NCI-H2171 treated with DMSO at 0.1 percent for 48 hours (cell line): ENCODE measurements around the gene GGTLC2.
A peak's percentile ranks its signal among the peaks of the same experiment; 100 is the strongest.
"Not testable (repeated sequence)": the region's sequence is repeated elsewhere in the genome, so short reads cannot be mapped to it uniquely, and the experiment has no call there.

Source experiments
- DNase-seq: peaks from one replicate; lab custom pipeline; 2025; lab: John Stamatoyannopoulos, UW

Gene GGTLC2

DNA sequence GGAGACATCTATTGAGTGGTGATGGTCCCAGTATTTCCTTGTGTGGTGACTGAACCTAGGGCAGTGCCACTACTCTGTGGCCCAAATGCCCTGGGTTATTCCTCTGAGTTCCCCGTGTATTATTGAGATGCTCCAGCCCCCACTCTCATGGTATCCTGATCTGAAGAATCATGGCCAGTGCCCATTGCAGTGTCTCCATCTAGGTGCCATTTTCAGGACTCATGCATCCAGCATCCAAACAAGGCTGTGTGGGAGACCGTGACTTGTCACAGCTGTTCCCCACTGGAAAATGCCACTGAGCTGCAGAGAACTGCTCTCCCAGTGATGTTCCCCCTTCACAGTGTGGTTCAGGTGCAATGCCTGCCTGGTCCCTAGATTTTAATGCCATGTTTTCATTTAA lies 24.7 kb downstream of the GGTLC2 start:
- DNase-seq, result no peak

DNA sequence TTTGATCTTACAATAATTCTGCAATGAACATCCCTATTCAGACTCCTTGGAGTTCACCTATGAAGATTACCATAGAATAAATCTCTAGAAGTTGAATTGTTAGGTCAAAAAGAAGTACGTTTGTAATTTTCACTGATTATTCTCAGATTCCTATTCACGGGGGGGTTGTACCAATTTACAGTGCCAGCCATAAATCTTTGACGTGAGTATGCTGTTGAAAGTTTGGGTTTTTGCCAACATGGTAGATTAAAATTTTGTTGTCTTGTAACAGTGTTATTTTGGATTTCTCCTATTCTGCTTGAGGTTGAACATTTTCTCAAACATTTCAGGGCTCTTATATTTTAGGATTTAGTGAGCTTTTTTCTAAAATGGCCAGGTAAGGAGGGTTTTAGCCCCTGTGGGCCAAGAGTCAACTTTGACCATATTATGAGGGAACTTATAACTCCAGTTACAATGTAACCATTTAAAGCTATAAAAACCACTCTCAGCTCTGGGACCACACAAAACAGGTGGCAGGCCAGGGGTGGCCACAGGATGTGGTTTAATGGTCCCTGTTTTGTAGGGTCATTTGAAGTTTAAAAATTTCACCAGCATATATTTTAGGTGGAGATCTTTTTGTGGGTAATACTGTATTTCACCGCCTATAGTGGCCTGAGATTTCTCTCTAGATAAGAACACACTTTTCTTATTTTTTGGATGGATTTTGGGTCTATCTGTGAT lies 25.8 kb downstream of the GGTLC2 start:
- no peak for DNase-seq

DNA sequence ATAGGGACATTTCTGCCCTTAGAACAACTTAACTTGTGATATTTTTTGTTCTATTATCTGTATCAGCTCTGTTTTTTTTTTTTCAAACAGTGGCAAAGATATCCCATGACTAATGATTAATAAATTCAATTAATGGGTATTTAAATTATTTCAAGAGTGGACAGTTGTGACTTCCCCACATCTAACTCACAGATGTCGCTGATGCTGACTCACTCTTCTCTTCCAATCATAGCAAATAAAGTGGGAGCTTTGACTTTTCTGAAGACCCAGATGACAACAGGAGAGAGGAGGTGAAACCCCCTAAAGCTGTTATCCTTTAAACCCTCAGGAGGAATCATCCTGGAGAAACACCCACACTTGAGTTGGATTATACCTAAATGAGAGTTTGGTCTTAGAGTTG lies 27.1 kb downstream of the GGTLC2 start:
- no peak for DNase-seq

DNA sequence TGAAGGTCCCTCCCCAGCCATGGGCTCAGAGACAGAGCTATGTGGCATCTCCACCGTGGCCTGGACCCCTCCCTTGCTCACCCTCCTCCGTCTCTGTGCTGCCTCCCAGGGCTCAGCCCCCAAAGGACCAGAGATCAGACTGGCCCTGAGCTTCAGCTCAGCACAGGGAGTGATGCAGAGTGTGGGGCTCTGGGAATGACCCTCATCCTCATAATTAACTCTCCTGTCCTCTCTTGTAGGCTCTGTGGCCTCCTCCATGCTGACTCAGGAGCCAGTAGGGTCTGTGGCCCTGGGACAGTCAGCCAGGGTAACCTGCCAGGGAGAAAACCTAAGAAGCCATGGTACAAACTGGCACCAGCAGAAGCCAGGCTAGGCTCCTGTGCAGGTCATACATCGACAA lies 28.7 kb downstream of the GGTLC2 start:
- no peak for DNase-seq

DNA sequence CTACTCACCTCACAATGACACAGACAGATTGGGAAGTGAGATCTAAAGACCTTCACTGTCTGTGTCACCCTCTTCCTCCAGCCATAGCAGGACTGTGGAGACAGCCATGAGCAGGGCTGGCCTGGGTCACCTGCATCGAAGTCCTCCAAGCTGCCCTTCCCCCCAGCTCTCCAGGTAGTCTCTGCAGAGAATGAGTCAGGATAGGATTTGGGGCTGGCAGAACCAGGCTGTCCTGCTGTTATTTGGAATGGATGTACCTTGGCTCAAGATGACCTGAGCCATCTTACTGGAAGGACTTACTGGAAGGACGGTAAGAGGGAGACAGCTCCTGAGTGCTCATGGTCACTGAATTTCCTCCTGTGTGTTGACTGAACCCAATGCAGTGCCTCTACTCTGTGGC lies 29.2 kb downstream of the GGTLC2 start:
- no peak for DNase-seq

DNA sequence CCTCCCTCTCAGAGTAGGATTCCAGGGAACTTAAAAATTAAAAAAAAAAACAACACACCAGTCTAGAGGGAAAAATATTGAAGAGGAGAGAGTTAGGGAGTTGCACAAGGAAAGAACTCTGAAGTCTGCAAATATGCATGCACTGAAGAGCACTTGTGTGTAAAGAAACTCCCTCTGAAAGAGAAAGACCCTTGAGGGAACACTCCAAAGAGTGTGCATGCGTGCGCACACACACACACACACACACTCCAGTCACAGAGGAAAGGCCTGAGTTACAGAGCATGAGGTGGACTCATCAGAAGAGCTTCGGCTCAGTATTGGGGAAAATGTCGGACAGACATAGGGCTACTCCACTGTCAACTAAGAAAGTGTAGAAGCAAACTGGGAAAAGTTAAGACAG lies 30.1 kb downstream of the GGTLC2 start:
- no peak for DNase-seq

DNA sequence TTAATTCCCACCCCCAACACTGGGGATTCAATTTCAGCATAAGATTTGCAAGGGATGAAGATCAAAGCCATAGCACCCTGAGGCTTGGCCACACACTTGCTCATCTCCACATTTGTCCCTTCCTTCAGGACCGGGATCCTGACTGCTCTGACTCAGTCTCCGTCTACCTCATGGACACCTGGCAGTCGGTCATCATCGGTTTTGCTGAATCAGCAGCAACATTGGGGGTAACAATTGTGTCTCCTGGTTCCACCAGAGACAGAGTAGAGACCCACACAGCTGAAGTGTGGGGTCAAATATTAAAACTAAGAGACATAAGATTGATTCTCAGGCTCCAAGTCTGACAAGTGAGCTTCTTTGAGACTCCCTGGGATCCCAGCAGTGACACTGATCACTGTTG lies 34.6 kb downstream of the GGTLC2 start:
- no peak for DNase-seq

DNA sequence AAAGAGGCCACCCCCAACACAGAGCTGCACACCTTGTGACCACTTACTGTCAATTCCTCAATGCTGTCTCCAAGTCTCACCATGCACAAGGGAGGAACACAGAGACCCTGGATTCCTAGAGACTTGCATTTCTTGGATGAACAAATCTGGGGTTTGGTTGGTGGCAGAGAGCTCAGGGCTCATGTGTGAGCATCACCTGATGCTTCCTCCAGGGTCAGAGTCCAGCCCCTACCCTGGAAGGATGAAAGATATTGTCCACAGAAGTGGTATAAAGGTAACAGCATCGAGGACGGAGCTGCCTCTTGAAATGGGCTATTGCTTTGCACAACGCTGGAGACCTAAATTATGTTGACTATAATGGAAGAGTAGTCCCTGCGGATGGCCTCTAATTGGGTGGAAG lies 36.0 kb downstream of the GGTLC2 start:
- DNase-seq, result no peak

DNA sequence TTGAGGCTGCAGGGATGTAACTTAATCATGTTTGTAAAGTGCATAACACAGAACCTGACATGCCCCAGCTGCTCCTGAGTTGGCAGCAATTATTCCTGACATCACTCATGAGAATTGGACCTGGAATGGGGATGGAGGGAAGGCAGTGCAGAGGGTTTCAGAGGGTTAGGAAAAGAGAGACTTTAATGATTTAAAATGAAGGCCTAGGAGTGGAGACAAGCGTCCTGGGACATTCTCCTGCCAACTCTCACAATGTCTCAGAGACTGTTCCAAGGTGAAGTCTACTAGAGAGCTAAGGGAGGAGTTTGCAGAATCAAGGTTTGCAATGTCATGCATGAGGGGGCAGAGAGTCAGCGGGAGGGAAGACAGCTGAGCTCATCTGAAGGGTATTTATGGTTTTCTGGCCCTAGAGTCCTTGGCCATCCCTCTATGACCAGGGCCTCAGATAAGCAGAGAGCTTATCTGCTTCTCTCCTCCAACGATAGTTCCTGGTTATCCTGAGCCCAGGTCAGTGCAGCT lies 36.9 kb downstream of the GGTLC2 start:
- DNase-seq, result peak; percentile 73

DNA sequence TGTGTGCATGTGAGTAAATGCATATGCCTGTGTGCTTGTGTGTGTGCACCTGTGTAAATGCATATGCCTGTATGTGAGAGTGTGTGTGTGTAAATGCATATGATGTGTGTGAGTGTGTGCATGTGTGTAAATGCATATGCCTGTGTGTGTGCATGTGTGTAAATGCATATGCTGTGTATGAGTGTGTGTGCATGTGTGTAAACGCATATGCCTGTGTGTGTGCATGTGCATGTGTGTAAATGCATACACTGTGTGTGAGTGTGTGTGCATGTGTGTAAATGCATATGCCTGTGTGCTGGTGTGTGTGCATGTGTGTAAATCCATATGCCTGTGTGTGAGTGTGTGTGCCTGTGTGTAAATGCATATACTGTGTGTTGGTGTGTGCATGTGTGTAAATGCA lies 37.8 kb downstream of the GGTLC2 start:
- DNase-seq, result no peak

DNA sequence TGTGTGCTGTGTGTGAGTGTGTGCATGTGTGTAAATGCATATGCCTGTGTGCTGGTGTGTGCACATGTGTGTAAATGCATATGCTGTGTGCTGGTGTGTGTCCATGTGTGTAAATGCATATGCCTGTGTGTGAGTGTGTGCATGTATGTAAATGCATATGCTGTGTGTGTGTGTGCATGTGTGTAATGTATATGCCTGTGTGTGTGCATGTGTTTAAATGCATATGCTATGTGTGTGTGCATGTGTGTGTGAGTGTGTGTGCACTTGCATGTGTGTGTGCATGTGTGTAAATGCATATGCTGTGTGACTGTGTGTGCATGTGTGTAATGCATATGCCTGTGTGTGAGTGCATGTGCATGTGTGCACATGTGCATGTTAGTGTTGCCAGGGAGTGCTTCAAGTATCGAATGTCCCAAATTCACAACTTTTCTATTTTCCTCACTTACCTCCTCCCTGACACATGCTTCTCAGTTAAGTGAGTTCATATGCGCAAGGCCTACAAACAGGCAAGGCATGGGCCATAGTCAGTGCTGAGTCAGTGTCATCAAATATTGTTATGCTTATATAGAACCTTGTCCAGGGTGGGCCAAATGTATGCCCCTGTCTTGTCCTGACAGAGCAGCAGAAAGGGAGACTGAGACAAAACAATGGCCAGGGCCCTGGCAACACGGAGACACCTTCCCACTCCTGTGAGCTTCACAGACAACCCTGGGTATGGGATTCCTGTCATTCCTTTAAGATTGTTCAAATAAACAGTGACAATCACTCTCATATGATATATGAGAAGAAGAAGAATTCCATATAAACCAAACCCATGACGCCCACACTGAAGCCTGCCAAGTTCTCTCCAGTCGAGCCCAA lies 38.6 kb downstream of the GGTLC2 start:
- no peak for DNase-seq

DNA sequence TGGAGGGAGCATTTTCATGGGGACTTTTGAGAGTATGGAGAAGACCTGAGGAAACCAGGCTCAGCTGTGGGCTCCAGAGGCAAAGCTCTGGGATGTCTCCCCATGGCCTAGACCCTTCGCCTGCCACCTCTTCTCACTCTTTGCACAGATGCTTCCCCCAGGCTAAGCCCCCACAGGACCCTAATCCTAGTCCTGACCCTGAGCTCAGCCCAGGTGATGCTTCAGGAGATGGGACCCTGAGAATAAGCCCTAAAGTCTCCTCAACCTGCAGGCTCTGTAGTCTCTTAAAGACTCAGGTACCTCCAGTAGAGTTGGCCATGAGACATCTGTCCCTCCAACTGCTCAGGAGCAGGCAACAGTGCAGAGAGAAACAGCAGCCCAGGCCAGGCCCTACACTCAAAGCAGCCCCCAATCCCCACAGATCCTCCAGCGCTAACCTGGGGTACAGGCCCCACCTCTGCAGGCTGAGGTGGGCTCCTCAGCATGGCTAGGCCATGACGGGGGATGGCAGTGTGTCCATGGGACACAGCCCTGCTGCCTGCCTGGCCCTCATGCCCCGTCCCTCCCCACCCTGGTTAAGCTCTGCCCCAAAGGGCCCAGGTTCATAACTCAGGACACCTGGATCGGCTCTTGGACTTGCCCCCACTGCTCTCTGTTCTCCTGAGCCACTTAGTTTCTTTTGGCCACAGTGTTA lies 39.4 kb downstream of the GGTLC2 start:
- no peak for DNase-seq

DNA sequence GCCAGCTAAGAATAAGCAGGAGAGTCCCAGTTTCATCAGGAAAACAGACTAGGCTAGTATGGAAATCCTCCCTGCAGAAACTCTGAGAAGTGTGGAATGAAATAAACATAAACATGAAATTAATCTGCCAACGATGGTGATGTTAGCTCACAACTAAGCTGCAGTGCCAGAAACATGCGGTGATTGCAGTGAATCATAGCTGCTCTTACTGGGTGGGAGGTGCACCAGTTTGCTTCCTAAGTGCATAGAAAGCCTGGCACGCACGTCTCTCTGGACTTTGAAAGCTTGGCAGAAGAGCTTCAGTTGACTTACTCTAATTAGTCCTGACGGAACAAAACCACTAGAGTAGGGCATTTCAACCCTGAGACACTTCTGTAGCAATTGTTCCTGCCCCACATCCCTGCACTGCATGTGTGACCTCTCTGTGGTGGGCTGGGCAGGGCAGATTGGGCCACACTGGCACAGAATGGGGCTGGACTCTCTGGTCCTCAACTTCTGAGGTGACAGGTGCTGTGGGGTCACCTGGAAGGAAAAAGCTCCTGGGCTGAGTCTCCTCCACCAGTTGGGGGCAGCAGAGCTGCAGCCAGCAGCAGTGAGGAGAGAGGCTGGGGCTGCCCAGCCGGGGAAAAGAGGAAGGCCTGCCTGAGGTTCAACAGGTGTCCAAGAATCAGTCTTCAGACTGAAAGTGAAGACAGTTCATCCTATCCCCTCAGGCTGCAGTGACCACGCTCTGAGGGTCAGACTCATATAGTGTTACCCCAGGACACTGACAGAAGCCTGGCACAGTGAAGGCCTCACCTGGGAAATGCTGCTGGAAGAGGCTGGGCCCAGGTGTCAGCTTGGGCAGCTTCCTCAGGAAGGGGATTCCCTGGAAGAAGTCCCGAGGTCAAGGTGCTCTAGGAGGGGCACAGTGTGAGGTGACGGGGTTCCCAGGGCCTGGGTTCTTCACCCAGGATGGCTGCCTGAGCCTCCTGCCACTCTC lies 40.5 kb downstream of the GGTLC2 start:
- DNase-seq, result no peak

DNA sequence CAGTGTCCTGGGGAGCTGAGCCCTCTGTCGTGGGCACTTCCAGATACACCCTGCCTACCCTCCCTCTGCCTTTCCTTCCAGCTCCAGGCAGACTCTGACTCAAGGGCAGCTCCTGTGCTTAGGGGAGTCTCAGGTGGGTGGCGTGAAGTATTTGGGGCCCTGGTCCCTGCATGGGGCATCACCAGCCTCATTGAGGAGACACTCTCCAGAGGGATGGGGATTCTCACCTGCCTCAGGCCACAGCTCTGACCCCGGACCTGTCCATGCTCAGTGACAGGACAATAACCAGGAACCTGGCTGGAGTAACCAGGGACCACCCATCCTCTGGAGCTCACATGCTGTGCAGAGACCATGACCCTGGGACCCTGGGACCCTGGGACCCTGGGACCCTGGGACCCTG lies 41.2 kb downstream of the GGTLC2 start:
- no peak for DNase-seq

DNA sequence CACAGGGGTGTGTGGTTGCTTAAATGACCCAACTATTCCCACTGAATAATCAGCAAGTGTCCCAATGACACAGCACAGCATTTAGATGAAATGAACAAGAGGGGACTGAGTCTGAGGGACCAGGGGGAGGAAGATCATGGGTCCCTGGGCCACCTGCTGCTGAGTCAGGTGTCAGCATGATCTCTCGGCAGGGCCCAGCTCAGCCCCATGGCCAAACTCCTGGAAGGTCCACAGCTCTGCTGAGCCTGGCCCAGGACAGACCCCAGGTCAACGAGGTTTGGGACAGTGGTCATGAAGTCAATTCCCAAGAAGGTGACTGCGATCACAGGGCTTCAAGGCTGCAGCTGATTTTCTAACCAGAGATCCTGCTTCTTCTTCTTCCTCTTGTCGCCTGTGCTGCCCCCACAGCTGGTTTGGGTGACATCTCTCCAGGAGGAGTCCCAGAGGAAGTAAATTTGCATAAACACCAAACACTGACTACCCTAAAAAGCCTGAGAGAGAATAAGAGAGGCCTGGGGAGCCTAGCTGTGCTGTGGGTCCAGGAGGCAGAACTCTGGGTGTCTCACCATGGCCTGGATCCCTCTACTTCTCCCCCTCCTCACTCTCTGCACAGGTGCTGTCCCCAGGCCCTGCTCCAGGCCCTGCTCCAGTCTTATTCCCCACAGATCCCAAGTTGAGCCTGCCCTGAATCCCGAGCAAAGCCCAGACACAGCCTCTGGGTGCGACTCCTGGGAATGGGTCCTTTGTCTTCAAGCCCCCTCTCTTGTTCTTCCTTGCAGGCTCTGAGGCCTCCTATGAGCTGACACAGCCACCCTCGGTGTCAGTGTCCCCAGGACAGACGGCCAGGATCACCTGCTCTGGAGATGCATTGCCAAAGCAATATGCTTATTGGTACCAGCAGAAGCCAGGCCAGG lies 42.0 kb downstream of the GGTLC2 start:
- DNase-seq, result not testable (repeated sequence)

DNA sequence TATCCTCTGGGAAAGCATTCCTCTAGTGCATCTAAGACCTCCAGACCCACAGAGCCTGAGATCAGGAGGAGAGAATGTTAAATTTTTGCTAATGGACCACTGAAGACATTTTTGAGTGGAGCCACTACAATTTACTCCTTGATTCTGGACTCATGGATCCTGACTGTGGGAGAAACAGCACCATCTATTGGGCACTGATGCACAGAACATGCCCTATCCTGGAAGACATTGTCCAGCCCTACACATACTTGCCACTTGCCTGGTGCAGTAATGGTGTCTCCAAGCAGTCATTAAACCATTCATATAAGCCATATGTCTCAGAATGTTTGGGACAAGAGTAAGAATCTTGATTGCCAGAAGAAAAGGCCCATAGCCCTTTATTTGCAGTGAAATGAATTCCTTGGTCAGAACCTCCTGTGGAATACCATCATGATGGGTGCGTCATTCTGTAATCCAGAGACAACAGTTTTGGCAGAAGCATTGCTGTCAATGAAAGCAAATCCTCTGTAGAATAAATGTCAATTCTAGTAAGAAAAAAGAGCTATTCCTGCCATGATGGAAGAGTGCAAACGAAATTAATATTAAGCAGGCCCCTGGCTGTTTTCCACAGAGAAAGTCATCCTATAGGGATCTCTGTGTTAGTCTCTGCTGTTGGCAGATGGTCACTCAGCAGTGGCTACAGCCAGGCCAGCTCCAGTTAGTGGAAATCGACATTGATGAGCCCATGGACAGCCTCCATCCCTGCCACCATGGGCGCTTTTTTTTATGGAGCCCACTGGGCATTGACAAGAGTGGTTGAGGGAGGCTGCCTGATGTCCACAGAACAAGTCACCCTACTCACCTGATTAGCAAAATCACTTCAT lies 43.5 kb downstream of the GGTLC2 start:
- peak; percentile 46 for DNase-seq

DNA sequence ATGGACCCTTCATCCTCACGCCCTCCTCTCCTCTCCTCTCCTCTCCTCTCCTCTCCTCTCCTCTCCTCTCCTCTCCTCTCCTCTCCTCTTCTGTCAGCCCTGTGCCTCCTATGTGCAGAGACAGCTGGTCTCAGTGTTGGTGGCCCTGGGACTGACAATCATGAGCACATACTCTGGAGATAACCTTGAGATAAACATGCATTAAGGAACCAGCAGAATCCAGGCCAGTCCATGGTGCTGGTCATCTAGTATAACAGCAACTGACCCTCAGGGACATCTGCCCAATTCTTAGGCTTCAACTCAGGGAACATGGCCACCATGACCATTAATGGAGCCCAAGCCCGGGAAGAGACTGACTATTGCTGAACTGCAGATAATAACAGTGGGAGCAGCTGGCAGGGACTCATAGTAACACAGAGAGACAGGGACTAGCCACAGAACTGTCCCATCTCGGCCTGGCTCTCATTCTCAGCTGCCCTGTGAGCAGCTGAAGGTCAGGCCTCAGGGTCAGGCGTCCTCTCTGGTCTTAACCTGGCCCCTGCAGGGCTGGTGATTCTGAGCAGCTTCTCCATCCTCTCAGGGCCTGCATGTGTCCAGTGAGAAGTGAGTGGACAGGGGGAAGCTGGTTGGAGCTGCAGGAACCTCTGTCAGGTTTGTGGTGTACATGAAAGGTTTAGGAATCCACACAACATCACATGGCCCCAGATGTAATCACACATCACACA lies 45.4 kb downstream of the GGTLC2 start:
- DNase-seq, result no peak

DNA sequence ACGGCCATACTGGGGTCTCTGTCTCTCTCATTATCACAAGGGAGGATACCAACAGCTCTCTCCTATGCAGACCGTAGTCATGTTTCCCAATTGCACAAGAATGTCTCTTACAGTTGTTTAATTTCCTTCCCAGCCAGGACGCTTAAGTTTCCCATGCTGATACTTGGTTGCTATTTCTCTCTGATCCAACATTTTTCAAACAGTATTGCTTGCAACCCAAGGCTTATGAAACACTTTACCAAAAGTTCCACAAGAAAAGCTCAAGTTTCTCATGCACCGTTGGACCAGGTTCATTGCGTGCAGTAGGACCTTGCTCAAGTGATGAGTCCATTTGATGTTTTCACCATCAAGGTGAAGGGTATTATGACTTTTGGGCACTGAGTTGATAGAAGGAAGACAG lies 46.6 kb downstream of the GGTLC2 start:
- no peak for DNase-seq
